Central memory CD4-positive, alpha-beta T cell (primary cell): ENCODE results near the gene ARHGAP31.
"Not testable (repeated sequence)": the region's sequence is repeated elsewhere in the genome, so short reads cannot be mapped to it uniquely, and the experiment has no call there.

ENCODE experiments used
- DNase-seq: peaks from one replicate; pipeline ENCODE4 v3.0.0; 2022
- total RNA-seq, 3 experiments: gene quantifications; one replicate each; lab custom pipeline; 2026; lab: John Stamatoyannopoulos, UW

The ARHGAP31 gene, protein sequence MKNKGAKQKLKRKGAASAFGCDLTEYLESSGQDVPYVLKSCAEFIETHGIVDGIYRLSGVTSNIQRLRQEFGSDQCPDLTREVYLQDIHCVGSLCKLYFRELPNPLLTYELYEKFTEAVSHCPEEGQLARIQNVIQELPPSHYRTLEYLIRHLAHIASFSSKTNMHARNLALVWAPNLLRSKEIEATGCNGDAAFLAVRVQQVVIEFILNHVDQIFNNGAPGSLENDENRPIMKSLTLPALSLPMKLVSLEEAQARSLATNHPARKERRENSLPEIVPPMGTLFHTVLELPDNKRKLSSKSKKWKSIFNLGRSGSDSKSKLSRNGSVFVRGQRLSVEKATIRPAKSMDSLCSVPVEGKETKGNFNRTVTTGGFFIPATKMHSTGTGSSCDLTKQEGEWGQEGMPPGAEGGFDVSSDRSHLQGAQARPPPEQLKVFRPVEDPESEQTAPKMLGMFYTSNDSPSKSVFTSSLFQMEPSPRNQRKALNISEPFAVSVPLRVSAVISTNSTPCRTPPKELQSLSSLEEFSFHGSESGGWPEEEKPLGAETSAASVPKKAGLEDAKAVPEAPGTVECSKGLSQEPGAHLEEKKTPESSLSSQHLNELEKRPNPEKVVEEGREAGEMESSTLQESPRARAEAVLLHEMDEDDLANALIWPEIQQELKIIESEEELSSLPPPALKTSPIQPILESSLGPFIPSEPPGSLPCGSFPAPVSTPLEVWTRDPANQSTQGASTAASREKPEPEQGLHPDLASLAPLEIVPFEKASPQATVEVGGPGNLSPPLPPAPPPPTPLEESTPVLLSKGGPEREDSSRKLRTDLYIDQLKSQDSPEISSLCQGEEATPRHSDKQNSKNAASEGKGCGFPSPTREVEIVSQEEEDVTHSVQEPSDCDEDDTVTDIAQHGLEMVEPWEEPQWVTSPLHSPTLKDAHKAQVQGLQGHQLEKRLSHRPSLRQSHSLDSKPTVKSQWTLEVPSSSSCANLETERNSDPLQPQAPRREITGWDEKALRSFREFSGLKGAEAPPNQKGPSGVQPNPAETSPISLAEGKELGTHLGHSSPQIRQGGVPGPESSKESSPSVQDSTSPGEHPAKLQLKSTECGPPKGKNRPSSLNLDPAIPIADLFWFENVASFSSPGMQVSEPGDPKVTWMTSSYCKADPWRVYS (N-terminal part only)
- total RNA-seq, result 13.9 to 60.4 (median 20.5) reads per million in 3 experiments

DNA sequence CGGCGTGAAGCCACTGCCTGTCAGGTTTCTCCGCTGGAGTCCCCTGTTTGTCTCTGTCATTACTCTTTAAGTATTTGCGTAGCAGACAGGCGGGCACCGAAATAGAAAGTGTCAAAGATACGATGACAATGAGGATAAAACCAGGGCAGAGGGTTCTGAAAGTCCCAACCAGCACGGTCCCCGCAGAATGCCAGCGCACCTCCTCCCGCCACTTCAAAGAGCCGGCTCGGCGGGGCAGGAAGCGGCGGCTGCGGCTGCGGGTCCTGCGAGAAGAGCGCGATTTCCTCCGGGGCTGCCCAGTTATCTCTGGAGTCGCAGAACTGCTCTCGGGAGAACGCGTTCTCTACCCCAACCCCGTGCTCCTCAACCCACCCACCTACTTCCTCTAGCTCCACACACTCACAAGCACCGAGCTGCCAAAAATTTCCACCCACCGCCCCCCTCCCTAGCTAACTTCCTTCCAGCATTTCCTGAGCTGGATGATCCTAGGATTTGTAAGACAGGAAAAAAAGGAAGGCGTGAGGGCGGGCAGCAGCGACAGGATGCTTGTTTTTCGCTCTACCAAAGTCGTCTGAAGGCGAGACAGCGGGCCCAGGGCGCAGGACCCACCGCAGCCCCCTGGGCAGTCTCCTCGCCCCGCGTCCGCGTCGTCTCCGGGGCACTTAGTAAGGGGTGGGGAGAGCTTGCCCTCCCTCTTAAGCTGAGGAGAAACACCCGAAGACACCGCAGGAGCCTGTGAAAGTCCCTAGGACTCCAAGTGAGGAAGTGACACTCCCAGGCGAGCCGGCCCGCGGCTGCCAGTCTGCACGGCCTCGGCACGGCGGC is at the start of gene ARHGAP31:
Gene ARHGAP31, plus strand, starts transcription at position 513 of the 825 bp plus-strand sequence. CDS start 522 bp downstream, outside the sequence.
- DNase-seq, result peak; percentile 96

DNA sequence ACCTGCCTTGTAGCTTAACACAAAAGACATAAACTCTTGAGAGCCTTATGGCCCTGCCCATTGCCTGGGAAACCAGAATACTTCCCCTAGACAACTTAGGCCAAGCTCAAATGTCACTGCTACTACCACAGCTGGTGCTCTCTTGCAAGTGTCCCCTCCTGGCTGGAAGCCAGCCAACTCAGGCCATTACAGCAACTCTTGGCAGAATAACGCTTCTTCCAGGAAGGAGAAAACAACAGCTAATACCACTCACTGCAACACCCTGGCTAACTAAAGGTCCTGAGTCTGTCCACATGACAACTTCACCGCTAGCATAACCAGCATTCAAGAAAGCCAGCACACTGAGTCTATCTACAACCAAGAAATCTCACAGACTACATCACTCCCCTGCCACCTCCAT is 48.4 kb upstream of the ARHGAP31 start:
- DNase-seq, result no peak

DNA sequence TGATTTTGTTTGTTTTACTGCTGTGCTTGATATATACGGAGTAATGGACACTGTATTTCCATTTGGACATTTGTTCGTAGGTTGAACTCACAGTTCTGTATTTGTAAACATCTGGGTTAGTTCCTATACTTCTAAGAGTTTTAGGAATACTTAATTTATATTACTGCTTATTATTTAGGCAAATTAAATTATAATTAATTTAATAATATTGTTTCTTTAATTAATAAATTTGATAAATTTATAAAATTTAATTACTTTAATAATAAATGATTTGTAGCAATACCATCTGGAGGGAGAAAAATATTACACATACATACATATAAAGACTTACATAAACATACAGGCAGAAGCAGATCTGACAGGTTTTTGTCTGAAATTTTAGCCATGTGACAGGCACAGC is 39.0 kb upstream of the ARHGAP31 start:
- no peak for DNase-seq

DNA sequence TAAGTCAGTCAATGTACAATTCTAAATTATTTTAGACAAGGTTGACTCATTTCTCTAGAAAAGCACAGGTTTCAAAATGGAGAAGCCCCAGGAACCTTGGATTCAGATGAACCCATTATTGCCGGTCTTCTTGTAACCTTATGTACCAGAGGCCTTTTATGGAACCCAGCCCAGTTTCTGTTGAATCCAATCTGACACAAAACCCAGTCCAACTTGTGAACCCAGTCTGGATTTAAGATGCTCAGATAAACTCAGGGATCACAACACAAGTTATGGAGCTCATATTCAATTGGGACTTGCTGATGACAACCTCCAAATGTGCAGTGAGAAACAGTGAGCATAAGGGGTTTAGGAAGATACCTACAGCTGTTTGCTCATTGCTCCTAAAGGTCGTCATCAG is 37.1 kb upstream of the ARHGAP31 start:
- DNase-seq, result no peak

DNA sequence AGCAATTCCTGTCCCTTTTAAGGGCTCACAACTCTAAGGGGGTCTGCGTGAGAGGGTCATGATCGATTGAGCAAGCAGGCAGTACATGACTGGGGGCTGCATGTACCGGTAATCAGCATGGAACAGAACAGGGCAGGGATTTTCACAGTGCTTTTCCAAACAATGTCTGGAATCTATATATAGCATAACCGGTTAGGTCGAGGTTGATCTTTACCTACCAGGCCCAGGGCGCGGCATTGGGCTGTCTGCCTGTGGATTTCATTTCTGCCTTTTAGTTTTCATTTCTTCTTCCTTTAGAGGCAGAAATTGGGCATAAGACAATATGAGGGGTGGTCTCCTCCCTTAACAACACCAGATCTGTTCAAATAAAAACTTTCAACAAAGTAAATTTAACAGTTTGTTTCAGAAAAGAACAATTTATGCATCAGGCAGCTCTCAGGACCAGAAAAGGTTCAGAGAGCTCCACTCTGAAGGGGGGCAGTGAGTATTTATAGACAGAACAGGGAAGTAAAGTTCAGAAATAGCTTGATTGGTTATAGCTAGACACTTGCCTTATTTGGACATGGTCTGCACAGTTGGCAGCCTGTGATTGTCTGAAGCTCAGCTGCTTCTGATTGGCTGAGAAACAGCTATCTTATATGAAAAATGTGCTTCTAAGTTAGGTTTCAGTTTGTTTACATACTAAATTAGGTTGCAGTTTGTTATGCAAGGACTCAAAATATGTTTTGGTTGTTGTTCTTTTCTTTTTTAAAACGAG is 36.4 kb upstream of the ARHGAP31 start:
- DNase-seq, result no peak

DNA sequence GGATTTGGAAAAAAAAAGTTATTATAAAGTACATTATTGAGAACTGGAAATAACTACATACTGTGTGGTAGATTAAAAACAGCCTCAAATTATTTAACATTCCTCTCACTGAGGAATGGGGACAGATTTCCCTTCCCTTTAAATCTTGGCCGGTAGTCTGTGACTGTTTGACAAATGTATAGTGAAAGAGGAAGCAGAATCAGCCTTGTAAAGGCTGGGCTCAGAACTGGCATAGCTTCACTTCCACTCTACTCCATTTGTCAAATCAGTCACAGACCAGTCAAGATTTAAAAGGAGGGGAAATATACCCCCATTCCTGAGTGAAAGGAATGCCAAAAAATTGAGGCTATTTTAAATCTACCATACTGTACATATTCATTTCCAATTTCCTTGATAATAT is 35.3 kb upstream of the ARHGAP31 start:
- no peak for DNase-seq

DNA sequence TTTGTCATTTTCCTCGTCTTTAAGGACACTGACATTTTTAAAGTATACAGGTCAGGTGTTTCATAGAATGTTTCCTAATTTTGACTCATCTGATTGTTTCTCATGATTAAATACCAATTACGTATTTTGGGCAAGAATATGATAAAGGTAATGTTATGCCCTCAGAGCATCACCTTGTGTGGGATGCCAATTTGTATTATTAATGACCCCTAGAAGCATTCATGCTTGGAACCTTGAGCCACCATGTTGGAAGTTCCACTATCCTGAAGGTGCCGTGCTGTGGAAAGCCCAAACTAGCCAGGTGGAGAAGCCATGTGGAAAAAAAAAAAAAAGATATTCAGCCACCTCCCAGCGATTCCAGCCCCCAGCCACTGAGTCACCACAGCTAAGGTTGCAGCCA is 34.4 kb upstream of the ARHGAP31 start:
- no peak for DNase-seq

DNA sequence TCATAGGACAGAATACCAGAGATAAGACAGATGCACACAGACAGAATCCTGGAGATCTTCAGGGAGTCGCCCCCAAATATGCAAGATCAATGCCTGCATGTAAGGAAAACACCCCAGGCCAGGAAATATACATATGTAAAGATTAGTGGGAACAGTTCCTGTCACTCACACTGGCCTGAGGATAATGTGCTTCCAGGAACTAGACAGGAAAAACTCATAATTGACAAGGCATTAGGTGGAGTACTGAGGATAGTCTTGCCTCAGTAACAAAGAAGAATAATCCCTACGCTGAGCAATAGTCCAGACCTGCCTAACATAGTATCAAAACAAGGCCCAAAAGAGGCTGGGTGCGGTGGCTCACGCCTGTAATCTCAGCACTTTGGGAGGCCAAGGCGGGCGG is 33.1 kb upstream of the ARHGAP31 start:
- no peak for DNase-seq

DNA sequence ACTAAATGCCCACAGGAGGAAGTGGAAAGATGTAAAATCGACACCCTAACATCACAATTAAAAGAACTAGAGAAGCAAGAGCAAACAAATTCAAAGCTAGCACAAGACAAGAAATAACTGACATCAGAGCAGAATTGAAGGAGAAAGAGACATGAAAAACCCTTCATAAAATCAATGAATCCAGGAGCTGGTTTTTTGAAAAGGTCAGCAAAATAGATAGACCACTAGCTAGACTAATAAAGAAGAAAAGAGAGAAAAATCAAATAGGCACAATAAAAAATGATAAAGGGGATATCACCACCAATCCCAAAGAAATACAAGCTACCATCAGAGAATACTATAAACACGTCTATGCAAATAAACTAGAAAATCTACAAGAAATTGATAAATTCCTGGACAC is 24.0 kb upstream of the ARHGAP31 start:
- not testable (repeated sequence) for DNase-seq

DNA sequence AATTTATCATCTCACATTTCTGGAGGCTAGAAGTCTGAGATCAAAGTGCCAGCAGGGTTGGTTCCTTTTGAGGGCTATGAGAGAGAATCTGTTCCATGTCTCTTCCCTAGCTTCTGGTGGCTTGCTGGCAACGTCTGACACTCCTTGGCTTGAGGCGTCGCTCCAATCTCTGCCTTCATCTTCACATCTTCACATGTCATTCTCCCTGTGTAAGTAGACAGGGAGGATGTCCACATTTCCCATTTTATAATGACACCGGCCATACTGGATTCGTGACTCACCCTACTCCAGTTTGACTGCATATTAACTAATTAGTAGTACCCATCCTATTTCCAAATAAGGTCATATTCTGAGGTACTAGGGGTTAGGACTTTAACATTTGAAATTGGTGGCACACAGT is 17.5 kb upstream of the ARHGAP31 start:
- DNase-seq, result no peak

DNA sequence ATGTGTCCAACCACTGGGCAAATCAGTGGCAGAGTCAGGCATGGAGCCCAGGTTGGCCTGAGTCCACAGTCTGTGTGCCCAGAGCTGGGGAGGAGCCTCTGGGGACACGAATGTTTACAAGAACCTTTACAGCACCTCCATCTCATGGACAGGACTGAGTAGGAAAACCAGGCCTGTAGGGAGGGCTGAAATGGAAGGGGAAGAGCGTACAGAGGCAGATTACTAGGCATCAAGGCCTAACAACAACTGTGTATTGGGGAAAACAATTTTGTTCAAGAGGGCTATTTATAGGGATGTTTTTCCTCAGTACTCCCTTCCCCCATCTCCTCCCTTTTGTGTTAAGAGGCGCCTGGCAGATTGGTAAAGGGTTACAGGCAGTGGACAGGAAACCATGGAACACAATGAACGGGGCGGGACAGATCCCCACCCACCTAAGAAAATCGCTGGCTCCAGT is 15.1 kb upstream of the ARHGAP31 start:
- DNase-seq, result no peak

DNA sequence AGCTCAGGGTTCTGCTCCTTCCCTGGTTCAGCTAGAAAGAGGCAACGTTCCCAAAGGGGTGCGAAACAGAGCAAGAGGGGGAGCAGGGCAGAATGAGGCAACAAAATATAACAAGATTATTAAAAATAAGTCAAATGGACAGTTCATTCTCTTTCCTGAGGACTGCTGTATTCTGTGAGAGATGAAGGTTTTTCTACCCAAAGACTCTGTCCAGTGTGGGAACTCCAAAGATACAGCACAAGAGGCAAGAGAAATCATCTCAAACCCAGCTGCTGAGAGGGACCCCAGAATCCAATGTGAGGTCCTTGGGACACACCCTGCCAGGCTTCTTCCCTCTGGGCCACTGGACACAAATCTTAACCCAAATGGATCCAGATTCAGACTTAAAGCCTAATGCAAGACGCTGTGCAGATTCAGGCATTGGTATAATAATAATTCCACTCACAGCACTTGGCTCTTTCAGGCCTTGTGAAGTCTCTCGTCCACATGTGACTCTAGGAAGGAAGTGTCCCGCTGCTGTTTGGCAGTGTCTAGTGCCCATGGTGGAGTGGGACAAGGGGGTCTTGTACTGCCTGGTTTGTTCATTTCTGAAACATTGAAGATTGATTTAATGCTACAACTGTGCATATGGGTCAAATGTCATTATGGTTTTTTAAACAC is 14.5 kb upstream of the ARHGAP31 start:
- no peak for DNase-seq

DNA sequence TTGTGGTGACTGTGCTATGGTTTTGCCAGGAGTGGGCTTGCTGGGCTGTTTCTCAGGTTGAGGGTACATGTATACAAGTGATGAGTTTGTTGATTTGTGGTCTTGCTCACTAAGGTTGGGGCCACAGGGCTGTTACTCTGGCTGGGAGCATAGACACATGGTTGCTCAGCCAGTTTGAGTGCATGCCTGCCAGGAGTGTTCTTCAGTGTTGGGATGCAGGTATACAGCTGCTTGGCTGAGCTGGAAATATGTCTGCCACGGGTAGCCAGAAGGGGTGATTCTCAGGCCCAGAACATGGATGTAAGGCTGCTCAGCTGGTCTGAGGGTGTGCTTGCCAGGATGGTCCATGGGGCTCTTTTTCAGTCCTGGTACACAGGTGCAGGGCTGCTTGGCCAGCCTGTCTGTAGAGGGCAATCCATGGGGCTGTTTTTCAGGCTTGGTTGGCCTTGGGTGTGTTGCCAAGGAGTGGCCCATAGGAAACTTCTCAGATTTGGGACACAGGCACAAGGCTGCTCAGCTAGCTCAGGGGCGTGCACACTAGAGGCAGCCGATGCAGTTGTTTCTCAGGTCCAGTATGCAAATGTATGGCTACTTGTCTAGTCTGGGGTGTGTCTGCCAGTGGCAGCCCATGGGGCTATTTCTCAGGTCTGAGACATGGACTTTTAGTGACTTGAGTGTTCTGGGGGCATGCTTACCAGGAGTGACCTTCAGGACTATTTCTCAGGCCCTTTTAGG is 5.3 kb upstream of the ARHGAP31 start:
- DNase-seq, result no peak

DNA sequence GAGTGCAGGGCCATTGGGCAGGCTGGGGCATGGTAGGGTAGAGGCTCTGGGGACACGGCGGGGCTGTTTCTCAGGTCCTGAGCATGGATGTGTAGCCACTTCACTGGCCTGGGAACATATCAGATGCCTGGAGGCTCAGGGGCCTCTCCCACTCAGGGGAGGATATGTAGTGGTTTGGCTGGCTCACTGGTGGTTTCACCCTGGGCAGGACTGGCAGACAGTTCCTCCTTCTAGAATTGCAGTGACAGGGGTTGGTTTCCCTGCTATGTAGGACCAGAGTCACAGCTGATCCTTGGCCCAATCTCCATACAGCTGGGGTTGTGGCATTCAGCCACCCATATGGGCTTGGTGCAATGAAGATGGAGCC is 4.8 kb upstream of the ARHGAP31 start:
- DNase-seq, result no peak

DNA sequence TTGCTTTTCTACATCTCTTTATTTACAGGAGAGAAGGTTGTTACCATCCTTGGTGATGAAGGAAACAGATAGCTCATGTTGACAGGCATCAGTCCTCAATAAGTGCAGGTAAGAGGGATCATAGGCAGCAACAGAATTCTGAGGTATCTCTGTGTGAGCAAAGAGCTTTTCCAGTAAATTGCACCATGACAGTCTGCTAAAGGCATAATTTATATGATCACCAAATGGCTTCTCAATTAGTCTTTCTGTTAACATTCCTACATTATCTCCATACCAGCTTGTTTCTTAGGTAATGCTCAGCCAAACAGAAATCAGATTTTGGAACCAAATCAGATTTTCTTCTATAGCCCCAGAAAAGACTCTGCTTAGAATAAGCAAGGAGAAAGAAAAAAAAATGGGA is 3.6 kb upstream of the ARHGAP31 start:
- no peak for DNase-seq

DNA sequence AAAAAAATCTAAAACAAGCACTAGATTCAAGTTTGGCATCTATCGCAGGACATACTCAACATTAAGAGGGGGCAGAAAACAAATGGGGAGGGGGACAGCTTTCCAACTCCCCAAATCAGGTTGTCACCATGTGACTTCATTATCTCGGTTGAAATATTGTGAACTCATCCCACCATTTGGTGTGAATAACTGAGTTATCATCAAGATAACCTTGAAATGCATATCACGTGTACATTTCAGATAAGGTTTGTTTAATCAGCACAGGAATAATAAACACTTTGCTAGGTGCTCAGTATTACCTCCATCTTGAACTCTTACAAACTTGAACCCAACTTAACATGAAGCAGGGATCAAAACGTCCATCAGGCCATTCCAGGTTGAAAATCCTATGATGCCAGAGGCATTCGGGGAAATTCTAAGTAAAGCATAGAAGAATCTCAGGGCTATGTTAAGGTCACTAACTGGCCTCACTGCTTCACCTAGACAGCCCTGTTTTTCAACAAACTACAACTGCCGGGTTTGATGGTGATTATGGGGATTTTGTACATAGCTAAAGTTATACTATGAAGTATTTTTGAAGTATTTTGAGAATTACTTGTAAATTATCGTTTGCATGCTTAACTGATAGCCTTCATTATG is 3.0 kb upstream of the ARHGAP31 start:
- DNase-seq, result no peak

DNA sequence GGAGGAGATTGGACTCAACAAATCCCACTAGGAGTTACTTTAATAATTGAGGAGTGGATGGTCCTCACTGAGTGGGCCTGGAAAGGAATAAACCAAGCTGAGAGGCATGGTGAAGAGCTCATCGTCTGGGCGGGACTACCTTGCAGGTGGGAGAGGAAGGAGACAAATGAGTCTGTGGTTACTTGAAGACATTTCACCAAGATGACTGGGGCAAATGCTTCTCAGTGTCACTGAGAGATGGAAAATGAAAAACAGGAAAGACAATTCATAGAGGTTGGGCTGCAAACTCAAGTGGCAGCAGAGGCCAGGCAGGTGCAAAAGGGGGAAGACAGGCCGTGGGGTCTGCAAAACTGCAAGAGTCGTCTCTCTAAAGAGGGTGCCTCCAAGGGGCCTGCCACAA is 1.5 kb upstream of the ARHGAP31 start:
- peak; percentile 5 for DNase-seq

DNA sequence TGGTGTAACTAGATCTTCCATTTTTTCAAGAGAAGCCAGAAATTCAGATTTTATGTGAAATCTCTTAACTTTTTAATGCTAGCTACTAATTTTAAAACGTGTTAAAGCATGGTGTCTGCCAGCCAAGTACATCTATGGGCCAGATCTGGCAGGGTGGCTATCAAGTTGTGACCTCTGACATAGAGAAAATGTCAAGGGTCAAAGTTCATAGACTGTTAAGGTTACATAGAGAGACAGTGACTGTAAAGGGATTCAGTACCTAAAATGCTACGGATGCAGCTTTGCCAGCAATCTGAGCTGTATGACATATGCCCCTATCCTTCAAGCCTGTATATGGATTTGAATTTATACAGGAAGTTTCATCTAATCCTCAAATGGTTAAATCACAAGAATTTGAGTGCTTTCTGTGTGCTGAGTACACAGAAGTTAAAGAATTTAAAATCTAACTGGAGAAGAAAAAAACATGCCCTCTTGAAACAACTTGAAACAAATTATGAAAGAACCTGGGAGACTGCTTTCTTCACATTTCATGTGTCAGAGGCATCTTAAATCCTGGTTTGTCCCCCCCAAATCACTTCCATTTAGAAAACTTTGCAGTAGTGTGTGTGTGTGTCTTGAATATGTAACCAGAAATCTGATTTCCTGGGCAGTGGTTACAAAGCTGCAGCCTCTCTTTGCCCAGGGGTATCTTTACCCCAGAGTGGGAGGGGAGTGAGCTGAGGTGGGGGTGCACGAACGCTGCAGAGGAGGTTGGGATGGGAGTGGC is 895 bp upstream of the ARHGAP31 start:
- DNase-seq, result no peak
